ENCODE data around the gene SCN4A.
A peak's percentile ranks its signal among the peaks of the same experiment; 100 is the strongest.
"Not testable (repeated sequence)": the region's sequence is repeated elsewhere in the genome, so short reads cannot be mapped to it uniquely, and the experiment has no call there.

The SCN4A gene

DNA sequence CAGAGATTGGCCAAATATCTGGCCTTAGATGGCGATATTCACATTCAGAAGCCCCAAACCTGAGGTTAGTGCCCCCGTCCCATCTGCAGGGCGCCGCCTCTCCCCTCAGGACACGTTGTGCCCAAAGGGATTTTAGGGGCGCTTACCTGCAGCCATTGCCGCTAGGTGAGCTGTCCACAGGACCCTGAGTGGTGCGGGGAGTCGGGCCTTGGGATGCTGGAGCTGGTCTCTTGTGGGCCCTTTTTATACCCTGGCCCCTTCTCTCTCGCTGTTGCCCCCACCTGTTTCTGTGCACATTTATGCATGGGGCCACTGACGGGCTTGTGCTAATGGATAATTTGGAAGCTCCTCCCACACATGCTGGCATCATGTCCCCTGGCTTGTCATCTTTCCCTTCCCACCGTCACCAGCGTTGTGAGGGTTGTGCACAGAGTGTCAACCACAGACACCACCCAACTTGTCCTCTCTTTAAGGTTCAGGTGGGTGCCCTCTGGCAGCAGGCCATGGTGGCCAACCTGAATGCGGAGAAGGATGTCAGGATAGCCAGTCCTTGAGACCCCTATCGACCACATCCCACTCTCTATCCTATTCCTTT is 61.6 kb downstream of the SCN4A start, which contains the start of gene CSHL1:
CSHL1 (minus strand) TSS at position 218 of the 595 bp plus-strand sequence; CDS start at position 156, 62 bp downstream.
- DNase-seq, result no peak

DNA sequence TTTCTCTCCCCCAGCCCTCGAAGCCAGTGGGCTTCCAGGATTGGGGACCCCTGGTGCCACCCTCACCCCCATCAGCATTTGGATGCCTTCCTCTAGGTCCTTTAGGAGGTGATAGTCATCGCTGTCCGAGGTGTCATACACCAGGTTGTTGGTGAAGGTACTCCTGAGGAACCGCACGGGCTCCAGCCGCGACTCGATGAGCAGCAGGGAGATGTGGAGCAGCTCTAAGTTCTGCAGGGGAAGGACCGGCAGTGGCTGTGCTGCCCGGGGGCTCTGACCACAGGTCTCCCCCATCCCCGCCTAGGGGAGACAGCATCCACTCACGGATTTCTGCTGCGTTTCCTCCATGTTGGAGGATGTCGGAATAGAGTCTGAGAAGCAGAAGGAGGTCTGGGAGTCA is 62.6 kb downstream of the SCN4A start:
- no peak for DNase-seq

DNA sequence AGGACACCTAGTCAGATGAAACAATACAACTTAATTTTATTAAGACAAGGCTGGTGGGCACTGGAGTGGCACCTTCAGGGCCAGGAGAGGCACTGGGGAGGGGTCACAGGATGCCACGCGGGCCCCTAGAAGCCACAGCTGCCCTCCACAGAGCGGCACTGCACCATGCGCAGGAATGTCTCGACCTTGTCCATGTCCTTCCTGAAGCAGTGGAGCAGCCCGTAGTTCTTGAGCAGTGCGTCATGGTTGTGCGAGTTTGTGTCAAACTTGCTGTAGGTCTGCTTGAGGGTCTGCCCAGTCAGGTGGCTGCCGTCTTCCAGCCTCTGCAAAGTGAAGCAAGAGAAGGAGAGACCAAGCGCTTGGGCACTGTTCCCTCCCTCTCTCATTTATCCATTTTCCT is 63.1 kb downstream of the SCN4A start:
- not testable (repeated sequence) for DNase-seq

DNA sequence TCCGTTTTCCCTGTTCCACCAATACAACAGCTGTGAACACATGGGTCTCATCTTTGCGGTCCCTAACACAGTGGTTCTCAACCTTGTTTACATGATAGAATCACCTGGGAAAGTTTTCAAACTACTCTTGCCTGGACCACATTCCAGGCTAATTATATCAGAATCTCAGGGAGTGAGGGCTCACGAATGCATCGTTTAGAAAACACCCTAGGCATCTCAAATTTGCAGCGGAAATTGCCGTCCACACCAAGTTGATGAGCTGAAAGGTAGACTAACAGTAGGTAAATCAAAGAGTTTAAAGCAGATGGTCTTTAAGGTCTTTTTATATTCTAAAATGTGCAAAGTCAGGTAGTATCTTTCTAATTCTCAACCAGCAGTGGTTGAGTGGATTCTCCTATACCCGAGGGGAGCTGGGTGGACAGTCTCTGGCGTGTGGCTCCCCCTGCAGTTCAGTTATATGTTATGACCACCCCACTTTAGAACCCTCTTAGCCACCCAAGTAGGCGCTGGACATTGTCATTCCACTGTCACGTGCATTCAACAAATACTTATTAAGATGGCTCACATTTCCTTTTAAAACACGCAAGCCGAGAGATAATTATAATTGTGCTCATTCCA is 65.4 kb downstream of the SCN4A start:
- not testable (repeated sequence) for DNase-seq

DNA sequence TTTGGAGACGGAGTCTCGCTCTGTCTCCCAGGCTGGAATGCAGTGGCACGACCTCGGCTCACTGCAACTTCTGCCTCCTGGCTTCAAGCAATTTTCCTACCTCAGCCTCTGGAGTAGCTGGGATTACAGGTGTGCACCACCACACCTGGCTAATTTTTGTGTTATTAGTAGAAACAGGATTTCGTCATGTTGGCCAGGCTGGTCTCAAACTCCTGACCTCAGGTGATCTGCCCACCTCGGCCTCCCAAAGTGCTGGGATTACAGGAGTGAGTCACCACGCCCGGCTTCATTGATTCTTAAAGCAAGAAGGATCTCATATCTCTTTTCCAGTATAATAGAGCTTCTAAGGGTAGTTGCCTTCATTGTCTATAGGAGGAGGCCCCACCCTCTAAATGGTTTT is 67.9 kb downstream of the SCN4A start:
- DNase-seq, result not testable (repeated sequence)

DNA sequence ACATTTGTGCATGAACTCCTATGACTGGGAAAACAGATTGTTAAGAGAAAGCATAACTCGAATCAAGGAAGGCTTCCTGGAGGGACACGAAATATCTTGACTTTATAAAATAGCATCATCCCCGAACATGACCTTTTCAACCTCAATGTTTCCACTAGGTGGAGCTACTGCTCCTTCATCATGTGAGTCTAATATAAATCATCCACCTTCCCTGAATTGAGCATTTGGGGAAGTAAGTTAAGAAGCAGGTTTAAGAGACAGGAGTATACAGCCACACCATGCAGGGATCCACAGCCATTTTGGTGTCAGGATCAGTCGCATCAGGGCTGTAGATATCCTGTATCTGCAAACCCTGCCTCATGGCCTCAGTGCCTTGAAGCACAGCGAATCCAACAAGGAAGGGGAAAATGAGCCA is 68.9 kb downstream of the SCN4A start:
- DNase-seq, result peak; percentile 20

DNA sequence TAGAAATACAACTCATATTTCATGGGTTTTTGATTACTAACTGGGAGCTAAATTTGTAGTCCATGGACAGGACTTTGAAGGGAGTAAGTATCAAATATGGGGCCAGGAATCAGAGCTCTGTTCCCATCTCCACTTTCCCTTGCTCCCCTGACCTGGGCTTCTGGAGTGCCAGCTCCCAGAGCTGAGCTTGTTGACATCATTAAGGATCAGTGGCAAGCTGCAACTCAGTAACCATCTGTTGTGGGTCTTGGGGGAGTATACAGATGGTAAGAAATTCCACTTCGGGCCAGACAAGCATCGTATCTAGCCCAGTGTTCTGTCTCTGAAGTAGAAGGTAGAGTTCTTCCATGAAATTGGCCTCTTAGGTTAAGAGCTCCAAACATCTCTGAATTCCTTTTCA is 70.7 kb downstream of the SCN4A start:
- not testable (repeated sequence) for DNase-seq

DNA sequence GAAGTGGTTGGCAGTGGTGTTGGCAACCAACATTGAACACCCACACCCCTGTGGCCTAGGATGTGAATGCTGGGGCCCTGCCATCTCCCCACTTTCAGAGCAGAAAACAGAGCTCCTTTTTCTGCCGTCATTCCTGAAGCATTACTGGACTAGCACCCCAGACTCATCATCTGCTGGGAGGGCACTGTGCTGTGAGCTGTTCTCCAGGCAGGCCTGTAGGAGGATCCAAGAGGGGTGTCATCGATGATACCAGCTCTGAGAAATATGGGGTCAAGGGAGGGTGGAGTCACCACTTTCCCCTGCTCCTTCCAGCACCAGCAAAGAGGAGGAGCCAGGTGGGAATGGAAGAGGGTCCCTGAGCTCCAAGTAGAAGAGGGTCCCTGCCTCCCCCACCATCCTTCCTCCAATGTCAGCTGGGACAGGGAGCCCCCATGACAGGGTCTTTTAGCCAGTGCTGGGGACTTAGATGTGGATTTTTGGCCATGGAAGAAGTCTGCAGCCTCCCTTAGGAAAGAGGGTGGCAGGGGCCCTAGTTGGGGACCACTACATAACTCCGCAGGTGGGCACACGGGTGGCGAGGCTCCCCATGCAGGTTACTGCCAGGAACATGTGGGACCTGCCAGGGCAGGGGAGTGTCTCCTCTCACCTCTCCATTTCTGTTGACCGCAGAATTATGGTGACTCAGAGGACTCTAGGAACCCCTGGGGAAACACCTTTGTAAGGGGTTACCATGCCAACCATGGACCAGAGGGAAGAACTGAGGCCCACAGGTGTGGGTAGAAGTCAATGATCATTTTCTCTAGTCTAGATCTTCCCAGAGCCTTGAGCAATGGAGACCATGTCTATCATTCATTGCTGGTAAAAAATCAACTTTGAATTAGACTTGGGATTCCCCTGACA is 73.6 kb downstream of the SCN4A start:
- DNase-seq, result not testable (repeated sequence)

DNA sequence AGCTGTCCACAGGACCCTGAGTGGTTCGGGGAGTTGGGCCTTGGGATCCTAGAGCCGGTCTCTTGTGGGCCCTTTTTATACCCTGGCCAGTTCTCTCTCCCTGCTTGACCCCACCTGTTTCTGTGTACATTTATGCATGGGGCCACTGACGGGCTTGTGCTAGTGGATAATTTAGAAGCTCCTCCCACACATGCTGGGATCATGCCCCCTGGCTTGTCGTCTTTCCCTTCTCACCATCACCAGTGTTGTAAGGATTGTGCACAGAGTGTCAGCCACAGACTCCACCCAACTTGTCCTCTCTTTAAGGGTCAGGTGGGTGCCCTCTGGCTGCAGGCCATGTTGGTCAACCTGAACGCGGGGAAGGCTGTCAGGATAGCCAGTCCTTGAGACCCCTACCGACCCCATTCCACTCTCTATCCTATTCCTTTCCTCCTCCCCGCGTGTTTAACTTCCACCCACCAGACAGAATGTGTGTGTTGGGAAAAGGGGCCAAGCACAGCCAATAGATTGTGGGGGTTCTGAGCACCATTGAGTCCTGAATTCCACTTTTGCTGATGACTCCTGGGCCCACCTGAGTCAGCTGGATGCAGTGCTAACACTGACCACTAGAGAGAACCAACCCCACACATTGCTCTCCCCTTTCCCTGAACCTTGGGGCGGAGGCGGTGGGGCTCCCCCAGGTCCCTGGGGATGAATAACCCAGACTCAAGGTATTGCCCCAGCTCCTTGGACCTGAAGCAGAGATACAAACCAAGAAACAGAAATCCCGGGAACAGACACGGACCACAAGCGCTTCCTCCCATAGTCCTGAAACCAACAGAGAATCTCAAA is 76.0 kb downstream of the SCN4A start, which contains the start of gene CSH1:
CSH1 (minus strand) TSS at position 51 of the 831 bp plus-strand sequence. CDS start 63 bp downstream, outside the sequence.
- DNase-seq, result not testable (repeated sequence)

DNA sequence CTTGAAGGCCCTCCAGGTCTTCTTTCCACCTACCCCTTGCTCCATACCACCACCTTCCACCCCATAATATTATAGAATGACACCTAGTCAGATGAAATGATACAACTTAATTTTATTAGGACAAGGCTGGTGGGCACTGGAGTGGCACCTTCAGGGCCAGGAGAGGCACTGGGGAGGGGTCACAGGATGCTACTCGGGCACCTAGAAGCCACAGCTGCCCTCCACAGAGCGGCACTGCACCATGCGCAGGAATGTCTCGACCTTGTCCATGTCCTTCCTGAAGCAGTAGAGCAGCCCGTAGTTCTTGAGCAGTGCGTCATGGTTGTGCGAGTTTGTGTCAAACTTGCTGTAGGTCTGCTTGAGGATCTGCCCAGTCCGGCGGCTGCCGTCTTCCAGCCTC is 77.9 kb downstream of the SCN4A start:
- DNase-seq, result not testable (repeated sequence)

DNA sequence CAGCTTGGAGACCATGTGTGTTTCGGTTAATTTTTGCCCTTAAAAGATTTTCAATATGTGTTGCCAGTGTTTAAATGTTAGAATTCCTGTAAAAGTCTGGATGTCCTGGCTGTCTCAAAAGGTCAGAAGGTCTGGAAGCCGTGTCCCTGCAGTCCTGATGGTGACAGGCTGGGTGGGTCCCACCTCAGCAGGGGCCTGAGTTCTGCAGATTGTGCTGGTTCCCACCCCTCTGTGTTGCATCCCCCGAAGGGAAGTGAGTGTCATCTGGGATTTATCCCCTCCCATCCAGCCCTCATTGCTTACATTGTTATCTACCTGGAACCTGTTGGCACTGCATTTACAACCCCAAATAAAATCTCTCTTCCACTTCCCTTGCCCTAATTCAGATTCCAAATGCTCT is 78.7 kb downstream of the SCN4A start:
- DNase-seq, result not testable (repeated sequence)

DNA sequence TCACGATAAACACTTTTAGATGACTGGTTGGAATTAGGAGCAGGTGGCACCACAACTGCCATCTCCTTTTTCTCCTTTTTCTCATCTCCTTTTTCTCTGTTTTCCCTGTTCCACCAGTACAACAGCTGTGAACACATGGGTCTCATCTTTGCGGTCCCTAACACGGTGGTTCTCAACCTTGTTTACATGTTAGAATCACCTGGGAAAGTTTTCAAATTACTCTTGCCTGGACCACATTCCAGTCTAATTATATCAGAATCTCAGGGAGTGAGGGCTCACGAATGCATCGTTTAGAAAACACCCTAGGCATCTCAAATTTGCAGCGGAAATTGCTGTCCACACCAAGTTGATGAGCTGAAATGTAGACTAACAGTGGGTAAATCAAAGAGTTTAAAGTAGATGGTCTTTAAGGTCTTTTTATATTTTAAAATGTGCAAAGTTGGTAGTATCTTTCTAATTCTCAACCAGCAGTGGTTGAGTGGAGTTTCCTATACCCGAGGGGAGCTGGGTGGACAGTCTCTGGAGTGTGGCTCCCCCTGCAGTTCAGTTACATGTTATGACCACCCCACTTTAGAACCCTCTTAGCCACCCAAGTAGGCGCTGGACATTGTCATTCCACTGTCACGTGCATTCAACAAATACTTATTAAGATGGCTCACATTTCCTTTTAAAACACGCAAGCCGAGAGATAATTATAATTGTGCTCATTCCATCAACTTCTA is 80.2 kb downstream of the SCN4A start:
- not testable (repeated sequence) for DNase-seq

DNA sequence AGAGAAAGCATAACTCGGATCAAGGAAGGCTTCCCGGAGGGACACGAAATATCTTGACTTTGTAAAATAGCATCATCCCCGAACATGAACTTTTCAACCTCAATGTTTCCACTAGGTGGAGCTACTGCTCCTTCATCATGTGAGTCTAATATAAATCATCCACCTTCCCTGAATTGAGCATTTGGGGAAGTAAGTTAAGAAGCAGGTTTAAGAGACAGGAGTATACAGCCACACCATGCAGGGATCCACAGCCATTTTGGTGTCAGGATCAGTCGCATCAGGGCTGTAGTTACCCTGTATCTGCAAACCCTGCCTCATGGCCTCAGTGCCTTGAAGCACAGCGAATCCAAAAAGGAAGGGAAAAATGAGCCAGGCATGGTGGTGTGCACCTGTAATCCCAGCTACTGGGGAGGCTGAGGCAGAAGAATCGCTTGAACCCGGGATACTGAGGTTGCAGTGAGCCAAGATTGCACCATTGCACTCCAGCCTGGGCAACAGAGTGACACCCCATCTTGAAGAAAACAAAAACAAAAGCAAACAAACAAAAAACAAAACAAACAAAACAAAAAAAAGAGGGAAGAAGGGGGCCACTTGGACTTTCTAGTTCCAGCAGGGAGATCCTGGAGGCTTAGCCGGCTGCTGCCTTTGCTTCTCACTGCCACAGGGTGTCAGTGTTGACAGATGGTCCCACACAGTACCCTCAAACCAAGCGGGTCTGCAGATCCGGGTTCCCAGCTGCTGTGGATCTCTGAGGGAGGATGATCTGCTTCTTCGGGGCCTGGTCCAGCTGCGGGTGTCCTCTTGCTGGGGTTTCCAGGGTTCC is 83.5 kb downstream of the SCN4A start:
- not testable (repeated sequence) for DNase-seq

Measured in activated gamma-delta T cell treated with Interleukin-2 at 50 U/mL for 16 hours (primary cell).